ENCODE data around the gene ARMH4.

ARMH4 gene

DNA sequence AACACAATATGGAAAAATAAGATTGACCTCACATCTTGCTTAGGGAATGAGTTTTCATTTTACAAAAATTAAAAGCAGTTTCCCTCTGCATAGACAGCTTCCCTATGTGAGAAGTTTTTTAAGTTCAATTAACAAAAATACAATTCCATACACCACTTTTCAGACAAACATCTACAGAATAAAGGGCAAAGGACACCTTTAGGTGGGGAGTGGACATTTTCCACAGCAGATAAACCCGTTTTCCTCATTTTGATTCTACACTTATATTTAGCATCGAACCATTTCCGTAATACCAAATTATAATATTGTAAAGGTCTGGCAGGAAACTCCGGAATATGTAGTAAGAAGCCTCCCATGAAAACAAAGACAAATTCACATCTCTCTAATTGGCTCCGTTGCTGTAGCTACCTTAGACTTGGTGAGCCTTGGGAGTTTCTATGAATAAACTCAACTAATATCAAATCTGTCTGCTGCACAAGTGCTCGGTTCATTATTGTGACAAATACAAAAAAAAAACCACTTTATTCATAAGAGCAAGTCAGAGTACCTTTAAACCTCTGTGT lies 1.7 kb downstream of the ARMH4 start:
- TF ChIP-seq, protein P1, sequence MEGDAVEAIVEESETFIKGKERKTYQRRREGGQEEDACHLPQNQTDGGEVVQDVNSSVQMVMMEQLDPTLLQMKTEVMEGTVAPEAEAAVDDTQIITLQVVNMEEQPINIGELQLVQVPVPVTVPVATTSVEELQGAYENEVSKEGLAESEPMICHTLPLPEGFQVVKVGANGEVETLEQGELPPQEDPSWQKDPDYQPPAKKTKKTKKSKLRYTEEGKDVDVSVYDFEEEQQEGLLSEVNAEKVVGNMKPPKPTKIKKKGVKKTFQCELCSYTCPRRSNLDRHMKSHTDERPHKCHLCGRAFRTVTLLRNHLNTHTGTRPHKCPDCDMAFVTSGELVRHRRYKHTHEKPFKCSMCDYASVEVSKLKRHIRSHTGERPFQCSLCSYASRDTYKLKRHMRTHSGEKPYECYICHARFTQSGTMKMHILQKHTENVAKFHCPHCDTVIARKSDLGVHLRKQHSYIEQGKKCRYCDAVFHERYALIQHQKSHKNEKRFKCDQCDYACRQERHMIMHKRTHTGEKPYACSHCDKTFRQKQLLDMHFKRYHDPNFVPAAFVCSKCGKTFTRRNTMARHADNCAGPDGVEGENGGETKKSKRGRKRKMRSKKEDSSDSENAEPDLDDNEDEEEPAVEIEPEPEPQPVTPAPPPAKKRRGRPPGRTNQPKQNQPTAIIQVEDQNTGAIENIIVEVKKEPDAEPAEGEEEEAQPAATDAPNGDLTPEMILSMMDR (IDR thresholded peaks at IDR 0.05; ENCODE audit: unreplicated experiment in 3 of 3), result no peak
- Mint-ChIP-seq H3K4me1 (peaks cover 24% of the 10 kb centered on the region), H3K9me3 (no peaks in the 10 kb centered on the region), H3K36me3 (ENCODE audit: low read depth) (no peaks in the 10 kb centered on the region), H3K27ac (peak overlapping the region; percentile 48 to 83 (median 73)), H3K27me3 (ENCODE audit: low read depth) (peaks cover 23% of the 10 kb centered on the region), H3K4me3 (peak overlapping the region; percentile 90 to 97 (median 96))

DNA sequence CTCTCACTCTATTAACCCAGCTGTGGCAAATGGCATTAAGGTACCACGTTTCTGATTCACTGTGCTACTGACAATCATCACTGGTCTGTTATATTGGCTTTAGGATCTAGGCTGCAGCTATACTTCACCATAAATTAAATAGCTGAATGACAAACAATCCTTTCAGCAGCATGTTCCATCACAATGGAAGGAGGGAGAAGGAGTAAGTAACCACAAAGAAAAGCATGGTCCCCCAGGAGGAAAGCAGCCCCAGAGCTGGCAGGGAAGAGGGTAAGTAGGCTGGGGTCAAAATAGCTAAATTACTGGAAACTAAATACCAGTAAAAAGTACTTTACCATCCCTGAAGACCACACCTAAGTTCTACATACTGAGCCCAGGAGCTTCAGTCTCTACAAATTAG lies 2.8 kb downstream of the ARMH4 start:
- H3K27ac Mint-ChIP-seq, result peak overlapping the region in 1 of 3 experiments; percentile 2
- H3K27me3 Mint-ChIP-seq (ENCODE audit: low read depth), result peaks cover 23% of the 10 kb centered on the region
- H3K4me3 Mint-ChIP-seq, result peak overlapping the region; percentile 48 to 49 (median 49)
- TF ChIP-seq, protein P1 (IDR thresholded peaks at IDR 0.05; ENCODE audit: unreplicated experiment in 3 of 3), result no peak
- H3K36me3 Mint-ChIP-seq (ENCODE audit: low read depth), result no peaks in the 10 kb centered on the region
- H3K4me1 Mint-ChIP-seq, result peaks cover 24% of the 10 kb centered on the region
- no peaks in the 10 kb centered on the region for H3K9me3 Mint-ChIP-seq

DNA sequence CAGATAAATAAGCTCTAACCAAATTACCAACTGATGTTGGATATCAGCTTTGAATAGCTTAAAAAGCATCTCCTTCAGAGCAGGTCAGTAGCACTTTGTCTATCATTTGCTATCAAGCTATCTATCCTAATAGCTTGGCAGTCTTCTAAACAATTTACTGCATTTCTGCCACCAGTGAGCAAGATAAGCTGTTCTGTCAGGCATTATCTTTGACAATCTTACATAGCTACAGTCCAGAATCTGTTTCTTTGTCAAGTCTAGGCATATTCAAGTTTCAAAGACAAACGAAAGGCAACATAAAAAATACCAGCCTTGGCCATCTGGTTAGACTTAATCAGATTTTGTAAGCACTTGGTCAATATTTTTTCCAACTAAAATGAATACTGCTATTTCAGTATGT lies 5.6 kb downstream of the ARMH4 start:
- H3K4me1 Mint-ChIP-seq, result peaks cover 10% of the 10 kb centered on the region
- H3K4me3 Mint-ChIP-seq, result peak overlapping the region in 1 of 3 experiments; percentile 2
- H3K27me3 Mint-ChIP-seq (ENCODE audit: low read depth), result peaks cover 21% of the 10 kb centered on the region
- H3K36me3 Mint-ChIP-seq (ENCODE audit: low read depth), result no peaks in the 10 kb centered on the region
- H3K27ac Mint-ChIP-seq, result peak overlapping the region; percentile 10 to 47 (median 40)
- TF ChIP-seq, protein P1 (IDR thresholded peaks at IDR 0.05; ENCODE audit: unreplicated experiment in 3 of 3), result no peak
- no peaks in the 10 kb centered on the region for H3K9me3 Mint-ChIP-seq

DNA sequence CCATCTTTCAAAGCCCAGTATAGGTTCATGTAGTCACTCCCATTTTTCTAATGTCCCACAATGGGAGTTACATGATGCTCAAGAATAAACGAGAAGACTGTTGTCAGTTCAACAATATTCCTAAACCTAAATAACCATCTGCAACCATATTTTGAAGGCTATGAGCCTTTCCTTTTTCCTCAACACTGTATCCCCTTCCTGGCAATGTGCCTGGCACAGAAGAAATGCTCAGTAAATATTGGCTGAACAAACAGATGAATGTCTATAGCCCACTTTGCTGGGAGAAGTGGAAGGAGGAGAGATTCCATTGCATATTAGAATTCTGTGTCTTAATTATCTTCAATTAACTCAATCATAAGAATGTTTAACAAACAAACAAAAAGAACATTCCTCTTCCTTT lies 6.1 kb downstream of the ARMH4 start:
- Mint-ChIP-seq H3K4me1 (peaks cover 5% of the 10 kb centered on the region), H3K27ac (peak overlapping the region; percentile 10 to 47 (median 40)), H3K36me3 (ENCODE audit: low read depth) (no peaks in the 10 kb centered on the region), H3K4me3 (peak overlapping the region in 1 of 3 experiments; percentile 2), H3K9me3 (no peaks in the 10 kb centered on the region), H3K27me3 (ENCODE audit: low read depth) (peaks cover 16% of the 10 kb centered on the region)
- TF ChIP-seq, protein P1 (IDR thresholded peaks at IDR 0.05; ENCODE audit: unreplicated experiment in 3 of 3), result no peak

DNA sequence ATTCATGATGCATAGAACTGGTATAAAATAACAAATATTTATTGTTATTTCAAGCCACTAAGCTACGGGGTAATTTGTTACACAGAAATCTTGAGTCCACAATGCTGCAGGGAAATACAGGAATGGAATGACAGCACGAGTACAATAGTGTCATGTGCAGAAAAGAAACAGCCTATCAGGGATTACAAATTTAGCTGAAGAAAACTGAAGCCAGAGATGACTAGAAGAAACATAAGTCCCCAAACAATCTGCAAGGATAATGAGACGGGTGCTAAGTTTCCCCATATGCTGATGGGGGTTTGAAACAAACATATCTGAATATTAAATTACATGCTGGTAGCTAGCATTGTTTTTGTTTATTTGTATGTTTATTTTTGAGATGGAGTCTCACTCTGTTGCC lies 8.9 kb downstream of the ARMH4 start:
- H3K27ac Mint-ChIP-seq, result no peak overlapping the region
- TF ChIP-seq, protein P1 (IDR thresholded peaks at IDR 0.05; ENCODE audit: unreplicated experiment in 3 of 3), result no peak
- no peaks in the 10 kb centered on the region for H3K27me3 Mint-ChIP-seq (ENCODE audit: low read depth)
- H3K4me3 Mint-ChIP-seq, result no peak overlapping the region
- H3K36me3 Mint-ChIP-seq (ENCODE audit: low read depth), result peaks cover 3% of the 10 kb centered on the region
- H3K9me3 Mint-ChIP-seq, result no peaks in the 10 kb centered on the region
- H3K4me1 Mint-ChIP-seq, result no peaks in the 10 kb centered on the region

DNA sequence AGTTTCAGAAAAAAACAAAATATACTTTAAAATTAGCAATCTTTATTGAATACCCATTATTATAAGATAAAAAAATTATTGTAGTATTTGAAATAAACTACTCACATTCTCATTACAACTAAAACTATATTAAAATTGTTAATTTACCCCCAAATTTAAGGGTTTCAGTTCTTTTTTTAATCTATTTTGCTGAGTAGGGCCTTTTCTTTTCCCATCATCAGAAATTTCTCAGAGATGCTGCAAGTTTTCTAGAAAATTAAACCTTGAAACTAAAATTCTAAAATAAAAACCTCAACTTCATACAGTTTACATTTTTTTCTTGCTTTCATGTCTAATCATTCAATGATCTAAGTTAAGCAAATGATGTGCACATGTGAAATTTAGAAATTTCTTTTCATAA lies 10.1 kb downstream of the ARMH4 start:
- H3K4me3 Mint-ChIP-seq, result no peak overlapping the region
- H3K9me3 Mint-ChIP-seq, result no peaks in the 10 kb centered on the region
- H3K27me3 Mint-ChIP-seq (ENCODE audit: low read depth), result no peaks in the 10 kb centered on the region
- peaks cover 6% of the 10 kb centered on the region for H3K36me3 Mint-ChIP-seq (ENCODE audit: low read depth)
- H3K4me1 Mint-ChIP-seq, result no peaks in the 10 kb centered on the region
- H3K27ac Mint-ChIP-seq, result no peak overlapping the region
- TF ChIP-seq, protein P1 (IDR thresholded peaks at IDR 0.05; ENCODE audit: unreplicated experiment in 3 of 3), result no peak
